SK-N-SH (cell line): Measurements from ENCODE around the gene EXTL2. TPM values are rescaled to one million over a fixed set of nuclear protein-coding genes. Genes with fewer than 3 reads are reported as not detected.

Experiments
- CTCF ChIA-PET: fragments of 300-600, 350-600 bp; formaldehyde crosslinking; extraction: SDS; loops from one replicate; lab custom pipeline; 2021; lab: Yijun Ruan, JAX
- POLR2A ChIA-PET: fragments of 350-600 bp; sonication (Branson Sonifier 250); formaldehyde crosslinking; extraction: SDS; loops from one replicate; lab custom pipeline; 2020; ENCODE audit warnings: antibody characterized with exemption, inconsistent platforms; lab: Yijun Ruan, JAX
- DNase-seq: peaks from one replicate; pipeline ENCODE4 v3.0.0; 2012
- H2AFZ ChIP-seq: fragments of 200-600 bp; sonication (generic); 2 replicates; pipeline ENCODE4 v1.8.1; 2016; ENCODE audit warnings: antibody characterized with exemption, mild to moderate bottlenecking, low read depth
- H3F3A ChIP-seq: fragments of 200-600 bp; sonication (generic); replicated peaks from 2 replicates; pipeline ENCODE3; 2016; ENCODE audit warnings: antibody characterized with exemption, mild to moderate bottlenecking; ENCODE audit not compliant: insufficient read depth
- H3K27ac ChIP-seq, 2 experiments: fragments of 200-500 bp in 1 of 2; fragments of 200-600 bp in 1 of 2; sonication (Bioruptor generic) in 1 of 2; sonication (generic), shearing (Covaris generic) in 1 of 2; 2 replicates each; pipeline versions ENCODE4 v1.5.1 to v1.6.1; 2014 to 2016; ENCODE audit warnings: low read depth in 2 of 2, inconsistent platforms in 1 of 2, low read length in 1 of 2, mild to moderate bottlenecking in 1 of 2, mixed read lengths in 1 of 2
- H3K27me3 ChIP-seq: fragments of 200-600 bp; sonication (generic), shearing (Covaris generic); 2 replicates; pipeline ENCODE4 v1.6.1; 2016; ENCODE audit warnings: mixed run types; ENCODE audit not compliant: insufficient read depth
- H3K36me3 ChIP-seq, 2 experiments: fragments of 200-500 bp in 1 of 2; fragments of 200-600 bp in 1 of 2; sonication (Bioruptor generic) in 1 of 2; sonication (generic) in 1 of 2; replicated peaks in 1 of 2; 2 replicates each; pipeline versions ENCODE3 to v1.5.1; 2014 to 2016; ENCODE audit warnings: low read length in 1 of 2, mild to moderate bottlenecking in 1 of 2; ENCODE audit not compliant: insufficient read depth in 2 of 2, control insufficient read depth in 1 of 2
- H3K4me1 ChIP-seq, 2 experiments: fragments of 200-500 bp in 1 of 2; fragments of 200-600 bp in 1 of 2; sonication (Bioruptor generic) in 1 of 2; sonication (generic), shearing (Covaris generic) in 1 of 2; 2 replicates each; pipeline versions ENCODE4 v1.5.1 to v1.6.1; 2014 to 2016; ENCODE audit warnings: low read depth in 1 of 2, low read length in 1 of 2, mixed run types in 1 of 2; ENCODE audit not compliant: insufficient read depth in 2 of 2, control insufficient read depth in 1 of 2
- H3K4me2 ChIP-seq: fragments of 200-600 bp; sonication (generic), shearing (Covaris generic); 2 replicates; pipeline ENCODE4 v1.6.1; 2017; ENCODE audit warnings: mixed run types
- H3K4me3 ChIP-seq, 2 experiments: fragments of 200-500 bp in 1 of 2; fragments of 200-600 bp in 1 of 2; sonication (Bioruptor generic) in 1 of 2; sonication (generic), shearing (Covaris generic) in 1 of 2; 2 replicates each; pipeline versions ENCODE4 v1.5.1 to v1.8.1; 2014 to 2016; ENCODE audit warnings: low read depth in 2 of 2, inconsistent platforms in 1 of 2, low read length in 1 of 2, mild to moderate bottlenecking in 1 of 2, mixed read lengths in 1 of 2, moderate library complexity in 1 of 2
- H3K79me2 ChIP-seq: fragments of 200-600 bp; sonication (generic); 2 replicates; pipeline ENCODE4 v1.8.1; 2017; ENCODE audit warnings: mild to moderate bottlenecking; ENCODE audit not compliant: insufficient read depth
- H3K9ac ChIP-seq: fragments of 200-600 bp; sonication (generic); 2 replicates; pipeline ENCODE4 v1.6.1; 2017; ENCODE audit warnings: mixed run types
- H3K9me2 ChIP-seq: fragments of 200-600 bp; sonication (generic); 2 replicates; pipeline ENCODE4 v1.6.1; 2017; ENCODE audit warnings: mixed run types
- H3K9me3 ChIP-seq: fragments of 200-600 bp; sonication (generic); 2 replicates; pipeline ENCODE4 v1.6.1; 2017; ENCODE audit warnings: mixed run types, mild to moderate bottlenecking, moderate library complexity
- H4K20me1 ChIP-seq: fragments of 200-600 bp; sonication (generic); 2 replicates; pipeline ENCODE4 v1.6.1; 2017; ENCODE audit warnings: mild to moderate bottlenecking, mixed run types; ENCODE audit not compliant: insufficient read depth
- CHD2 ChIP-seq: fragments of 150-350 bp; IDR thresholded peaks from 2 replicates; pipeline ENCODE4 v1.6.1; 2018; ENCODE audit warnings: low read length; ENCODE audit not compliant: partially characterized antibody
- ELF1 ChIP-seq: IDR thresholded peaks from 2 replicates; pipeline ENCODE4 v1.4.0; 2012
- EP300 ChIP-seq, 2 experiments: IDR thresholded peaks; 2 replicates each; pipeline versions ENCODE4 v1.4.0 to v1.6.1; 2012; ENCODE audit warnings: borderline replicate concordance in 1 of 2, low read depth in 1 of 2, low read length in 1 of 2
- EZH2phosphoT487 ChIP-seq: fragments of 200-600 bp; sonication (generic); IDR thresholded peaks from 2 replicates; pipeline ENCODE4 v1.6.1; 2017; ENCODE audit warnings: low read depth, mixed run types, mild to moderate bottlenecking, antibody characterized with exemption, moderate library complexity, borderline replicate concordance
- FOXJ3 ChIP-seq: sonication (generic); formaldehyde crosslinking; IDR thresholded peaks from 2 replicates; pipeline ENCODE4 v1.5.1; 2020; ENCODE audit warnings: mild to moderate bottlenecking, missing genetic modification reagents
- FOXM1 ChIP-seq: IDR thresholded peaks from 2 replicates; pipeline ENCODE4 v1.4.0; 2012; ENCODE audit warnings: low read depth, mild to moderate bottlenecking
- GABPA ChIP-seq: IDR thresholded peaks from 2 replicates; pipeline ENCODE4 v1.4.0; 2012; ENCODE audit warnings: low read depth, mild to moderate bottlenecking
- IRF3 ChIP-seq: fragments of 150-350 bp; IDR thresholded peaks from 2 replicates; pipeline ENCODE4 v1.6.1; 2016; ENCODE audit warnings: mild to moderate bottlenecking, low read depth, low read length
- JUND ChIP-seq: IDR thresholded peaks from 2 replicates; pipeline ENCODE4 v1.4.0; 2012
- PBX3 ChIP-seq: IDR thresholded peaks from 2 replicates; pipeline ENCODE4; 2012
- RCOR1 ChIP-seq: fragments of 150-350 bp; IDR thresholded peaks from 2 replicates; pipeline ENCODE4 v1.6.1; 2017; ENCODE audit warnings: antibody characterized with exemption, low read length
- RFX5 ChIP-seq: IDR thresholded peaks from 2 replicates; pipeline ENCODE4 v1.6.1; 2012; ENCODE audit warnings: mild to moderate bottlenecking, improper control_type of control experiment, low read length
- RXRA ChIP-seq: IDR thresholded peaks from 2 replicates; pipeline ENCODE4 v1.4.0; 2012; ENCODE audit warnings: low read depth, mild to moderate bottlenecking, borderline replicate concordance
- USF2 ChIP-seq: fragments of 150-350 bp; IDR thresholded peaks from 2 replicates; pipeline ENCODE4 v1.6.1; 2017; ENCODE audit warnings: antibody characterized with exemption, low read length, low read depth, borderline replicate concordance
- ZBTB33 ChIP-seq: IDR thresholded peaks from 2 replicates; pipeline ENCODE4 v1.4.0; 2012; ENCODE audit warnings: low read depth, borderline replicate concordance
- WGBS: methylation state at CpG from one replicate; pipeline ENCODE4 v1.1.6; 2017; ENCODE audit warnings: low lambda C conversion rate; 5-methylcytosine and 5-hydroxymethylcytosine counted together
- polyA plus RNA-seq, 3 experiments: library from polyadenylated mRNA; depleted of rRNA; stranded (reverse); fragments of >200 nt; gene quantifications; 2 replicates each; pipeline ENCODE4 v1.2.3, GENCODE V29; 2012

The EXTL2 gene
- polyA plus RNA-seq, 1 of the 3 experiments (the other 2 are of a cell fraction), result 20.3 TPM

GRCh38 chr1:100907887-100908286 lies 13.2 kb upstream of the EXTL2 start:
- peaks cover 88 to 90% of the 10 kb centered on the region in 2 experiments for H3K36me3 ChIP-seq
- TF ChIP-seq JUND, result no peak
- TF ChIP-seq GABPA, result no peak
- TF ChIP-seq RXRA, result no peak
- TF ChIP-seq RCOR1, result no peak
- TF ChIP-seq EP300 (IDR thresholded peaks at IDR 0.05; ENCODE audit: borderline replicate concordance in 1 of 2, low read depth in 1 of 2, low read length in 1 of 2), result no peak
- no peak for TF ChIP-seq IRF3
- no peak for TF ChIP-seq CHD2
- TF ChIP-seq USF2, result no peak
- no peak for TF ChIP-seq RFX5
- TF ChIP-seq ZBTB33, result no peak
- TF ChIP-seq FOXJ3 (CRISPR knock-in tag), result no peak
- TF ChIP-seq PBX3, result no peak
- TF ChIP-seq, all 33 proteins: peak for 0
- DNase-seq, result no peak
- POLR2A ChIA-PET, result no interaction called here
- Histone ChIP-seq H3K9me3 (no peaks in the 10 kb centered on the region; the same call in 1 of the 2 replicates), H3K27ac (no peak overlapping the region), H3K4me2 (no peak overlapping the region), H3K4me3 (no peak overlapping the region), H3K9me2 (no peaks in the 10 kb centered on the region), H3K4me1 (no peaks in the 10 kb centered on the region; a peak in 1 of 4 replicates), H3K9ac (no peak overlapping the region), H2AFZ (no peak overlapping the region), H4K20me1 (no peaks in the 10 kb centered on the region), H3K27me3 (no peaks in the 10 kb centered on the region), H3F3A (peaks cover 13% of the 10 kb centered on the region), H3K79me2 (peaks cover 37% of the 10 kb centered on the region)
- WGBS, result 100% methylated on average over 1 of the region's 1 CpG
- CTCF ChIA-PET, result interaction anchor here (1.1 to 4.2 kb wide), 5 partner anchors 11 to 380 kb away, joined by 3 to 25 read pairs (median 9); no protein-coding TSS in a partner anchor

GRCh38 chr1:100905181-100905580 lies 10.5 kb upstream of the EXTL2 start:
- Histone ChIP-seq H3K27ac (no peak overlapping the region), H3K27me3 (no peaks in the 10 kb centered on the region), H3K36me3 (peaks cover 86 to 90% of the 10 kb centered on the region in 2 experiments), H3K4me2 (no peak overlapping the region), H3K4me1 (no peaks in the 10 kb centered on the region; a peak in 1 of 4 replicates), H2AFZ (no peak overlapping the region), H3K4me3 (no peak overlapping the region), H3K9me2 (no peaks in the 10 kb centered on the region), H3K9ac (no peak overlapping the region), H3K79me2 (peaks cover 50% of the 10 kb centered on the region), H3K9me3 (no peaks in the 10 kb centered on the region; the same call in 1 of the 2 replicates), H4K20me1 (no peaks in the 10 kb centered on the region), H3F3A (peaks cover 7% of the 10 kb centered on the region)
- ChIA-PET CTCF (interaction anchor here (1.5 to 2.9 kb wide), 2 partner anchors 22 to 383 kb away, joined by 3 to 13 read pairs; no protein-coding TSS in a partner anchor), POLR2A (no interaction called here)
- WGBS, result 96% methylated on average over 3 of the region's 3 CpGs
- DNase-seq, result no peak
- TF ChIP-seq FOXM1 (no peak), PBX3 (no peak), EZH2phosphoT487 (no peak), ELF1 (no peak), RFX5 (no peak), RCOR1 (no peak)
